SU-DHL-6 (cell line): ENCODE data around the gene ZNF735.

Experiments
- H2AFZ ChIP-seq: fragments of 200-600 bp; sonication (generic); 2 replicates; pipeline ENCODE4 v1.6.1; 2014; ENCODE audit warnings: low read depth, mild to moderate bottlenecking, moderate library complexity, mixed read lengths, antibody characterized with exemption, low read length; ENCODE audit not compliant: severe bottlenecking
- H3F3A ChIP-seq: fragments of 200-600 bp; shearing (Covaris generic); 2 replicates; pipeline ENCODE4 v1.6.0; 2016; ENCODE audit warnings: antibody characterized with exemption, mild to moderate bottlenecking; ENCODE audit not compliant: insufficient read depth
- H3K27ac ChIP-seq: fragments of 200-600 bp; sonication (generic); 2 replicates; pipeline ENCODE4 v1.5.1; 2016; ENCODE audit warnings: low read depth, mild to moderate bottlenecking, low read length, moderate library complexity, mixed read lengths
- H3K27me3 ChIP-seq: fragments of 200-600 bp; sonication (generic), shearing (Covaris generic); 2 replicates; pipeline ENCODE4 v1.6.0; 2014; ENCODE audit warnings: mild to moderate bottlenecking, low read length
- H3K36me3 ChIP-seq: fragments of 200-600 bp; sonication (generic); 2 replicates; pipeline ENCODE4 v1.6.1; 2014; ENCODE audit warnings: mild to moderate bottlenecking, low read length, mixed read lengths
- H3K4me2 ChIP-seq: fragments of 300-600, 200-600 bp; shearing (Covaris generic), sonication (generic); 2 replicates; pipeline ENCODE4 v1.6.0; 2014; ENCODE audit warnings: low read length, low read depth, mild to moderate bottlenecking; ENCODE audit not compliant: poor library complexity, severe bottlenecking
- H3K4me3 ChIP-seq: fragments of 200-600 bp; sonication (generic); 2 replicates; pipeline ENCODE4 v1.5.1; 2014; ENCODE audit warnings: antibody characterized with exemption, low read length, mild to moderate bottlenecking, mixed read lengths; ENCODE audit not compliant: insufficient read depth, poor library complexity, severe bottlenecking
- H3K79me2 ChIP-seq: fragments of 200-600 bp; sonication (generic); 2 replicates; pipeline ENCODE4 v1.6.1; 2014; ENCODE audit warnings: mild to moderate bottlenecking, low read length, moderate library complexity; ENCODE audit not compliant: insufficient read depth
- H3K9ac ChIP-seq: fragments of 200-600 bp; sonication (generic); 2 replicates; pipeline ENCODE4 v1.7.0; 2014; ENCODE audit warnings: mild to moderate bottlenecking, low read length
- H3K9me2 ChIP-seq: fragments of 200-600 bp; sonication (generic); replicated peaks from 2 replicates; pipeline ENCODE4 v1.6.1; 2014; ENCODE audit warnings: low read length; ENCODE audit not compliant: insufficient read depth
- H3K9me3 ChIP-seq: fragments of 200-600 bp; sonication (generic); 2 replicates; pipeline ENCODE4 v1.6.1; 2014; ENCODE audit warnings: low read length, mixed read lengths; ENCODE audit not compliant: insufficient read depth
- H4K20me1 ChIP-seq: fragments of 200-600 bp; sonication (generic); 2 replicates; pipeline ENCODE4 v1.6.1; 2014; ENCODE audit warnings: low read depth, mild to moderate bottlenecking, antibody characterized with exemption, low read length, moderate library complexity, mixed read lengths
- CTCF ChIP-seq: fragments of 200-600 bp; sonication (generic); IDR thresholded peaks from one replicate; pipeline ENCODE4 v1.5.1; 2017; ENCODE audit warnings: antibody characterized with exemption, mild to moderate bottlenecking, low read length, moderate library complexity; ENCODE audit not compliant: insufficient read depth, poor library complexity, severe bottlenecking
- EZH2phosphoT487 ChIP-seq: fragments of 200-600 bp; sonication (generic), shearing (Covaris generic); conservative IDR thresholded peaks from 2 replicates; pipeline ENCODE4 v1.6.1; 2018; ENCODE audit warnings: mild to moderate bottlenecking, antibody characterized with exemption, low read length, moderate library complexity, mixed read lengths

The ZNF735 gene

DNA sequence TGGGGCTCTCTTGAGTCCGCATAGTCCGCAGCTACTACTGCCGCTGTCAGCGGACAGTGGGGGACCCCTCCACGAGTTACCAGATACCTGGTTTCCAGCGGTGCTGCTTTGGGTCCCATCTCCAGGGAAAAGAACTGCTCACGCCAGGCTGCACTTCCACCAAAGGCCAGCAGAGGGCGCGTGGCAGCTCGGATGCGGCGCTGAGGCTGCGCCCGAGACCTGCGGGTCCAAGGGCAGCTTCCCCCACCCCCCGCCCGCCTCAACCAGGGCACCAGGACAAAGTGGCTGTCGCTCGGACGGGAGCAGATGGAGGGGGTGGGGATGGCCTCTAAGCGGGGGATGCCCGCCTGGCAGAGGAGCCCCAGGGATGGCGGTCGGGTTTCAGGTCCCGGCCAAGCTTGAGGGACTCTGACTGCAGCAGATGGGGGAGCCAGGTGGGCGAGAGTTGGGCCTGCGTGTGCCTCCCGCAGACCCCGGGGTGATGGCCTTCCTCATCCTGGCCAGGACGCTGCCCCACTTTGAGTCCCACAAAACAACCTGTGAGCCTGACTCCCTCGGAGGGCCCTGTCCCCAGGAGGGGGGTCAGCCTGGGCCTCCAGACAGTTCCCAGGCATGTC is 23.8 kb upstream of the ZNF735 start:
- H3K36me3 ChIP-seq: no peaks in the 10 kb centered on the region
- TF ChIP-seq CTCF (peak; percentile 92), EZH2phosphoT487 (no peak)
- no peaks in the 10 kb centered on the region for H3K79me2 ChIP-seq
- no peaks in the 10 kb centered on the region for H3F3A ChIP-seq
- H3K9me3 ChIP-seq: 0 out of 2 replicates have a peak, but pooled peaks cover 6% of the 10 kb centered on the region
- peak overlapping the region; percentile 14 for H2AFZ ChIP-seq
- H3K9me2 ChIP-seq: no peaks in the 10 kb centered on the region
- H3K4me3 ChIP-seq: no peak overlapping the region
- no peak overlapping the region for H3K27ac ChIP-seq
- H3K9ac ChIP-seq: no peak overlapping the region
- no peaks in the 10 kb centered on the region for H4K20me1 ChIP-seq
- no peak overlapping the region for H3K4me2 ChIP-seq
- H3K27me3 ChIP-seq: no peaks in the 10 kb centered on the region

GRCh38 chr7:64183827-64184372 is 23.1 kb upstream of the ZNF735 start:
- H3K9me3 ChIP-seq: 0 out of 2 replicates have a peak, but pooled peaks cover 6% of the 10 kb centered on the region
- no peak for TF ChIP-seq CTCF
- no peak for TF ChIP-seq EZH2phosphoT487
- no peak overlapping the region for H3K4me2 ChIP-seq
- H3K36me3 ChIP-seq: no peaks in the 10 kb centered on the region
- H3K79me2 ChIP-seq: no peaks in the 10 kb centered on the region
- H3F3A ChIP-seq: no peaks in the 10 kb centered on the region
- no peak overlapping the region for H2AFZ ChIP-seq
- no peak overlapping the region for H3K27ac ChIP-seq
- no peaks in the 10 kb centered on the region for H3K9me2 ChIP-seq
- H3K27me3 ChIP-seq: no peaks in the 10 kb centered on the region
- no peak overlapping the region for H3K4me3 ChIP-seq
- no peak overlapping the region for H3K9ac ChIP-seq
- no peaks in the 10 kb centered on the region for H4K20me1 ChIP-seq

DNA sequence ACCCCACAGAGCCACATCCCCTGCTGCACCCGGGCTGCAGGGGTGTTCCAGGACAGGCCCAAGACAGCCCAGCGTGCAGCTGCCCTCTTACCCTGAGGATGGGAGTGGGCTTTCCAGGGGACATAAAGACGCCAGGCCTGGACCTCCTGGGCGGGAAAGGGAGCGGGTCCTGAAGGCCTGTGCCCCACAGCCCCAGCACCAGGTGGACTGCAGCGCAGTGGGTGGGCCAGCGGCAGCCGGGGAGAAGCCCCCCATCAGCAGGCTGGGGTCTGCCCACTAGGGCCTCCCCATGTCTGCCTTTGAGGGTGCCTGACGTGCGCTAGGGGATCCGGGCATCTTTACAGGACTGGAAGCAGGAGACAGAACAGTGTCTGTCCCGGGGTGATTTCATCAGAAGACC is 22.6 kb upstream of the ZNF735 start:
- no peak overlapping the region for H2AFZ ChIP-seq
- no peak overlapping the region for H3K9ac ChIP-seq
- no peaks in the 10 kb centered on the region for H4K20me1 ChIP-seq
- no peaks in the 10 kb centered on the region for H3K36me3 ChIP-seq
- TF ChIP-seq CTCF (no peak), EZH2phosphoT487 (no peak)
- no peaks in the 10 kb centered on the region for H3K9me2 ChIP-seq
- H3K9me3 ChIP-seq: 0 out of 2 replicates have a peak, but pooled peaks cover 6% of the 10 kb centered on the region
- no peak overlapping the region for H3K27ac ChIP-seq
- H3F3A ChIP-seq: no peaks in the 10 kb centered on the region
- no peaks in the 10 kb centered on the region for H3K79me2 ChIP-seq
- no peaks in the 10 kb centered on the region for H3K27me3 ChIP-seq
- H3K4me3 ChIP-seq: no peak overlapping the region
- no peak overlapping the region for H3K4me2 ChIP-seq
